Superior temporal gyrus (tissue), 1 donor: ENCODE data around the gene OGFOD3.
A peak's percentile ranks its signal among the peaks of the same experiment; 100 is the strongest.
"Not testable (repeated sequence)": the region's sequence is repeated elsewhere in the genome, so short reads cannot be mapped to it uniquely, and the experiment has no call there.

Source experiments
- DNase-seq: peaks from one replicate; pipeline ENCODE4 v3.0.0-alpha.2; 2016; ENCODE audit errors: extremely low spot score

The OGFOD3 gene

GRCh38 chr17:82351713-82352488 lies 66.5 kb downstream of the OGFOD3 start:
- DNase-seq: peak; percentile 92

- DNase-seq: no peak
Measured at GRCh38 chr17:82351254-82351712, 67.1 kb downstream of the OGFOD3 start.

GRCh38 chr17:82350182-82351030 lies 68.0 kb downstream of the OGFOD3 start:
- DNase-seq: no peak

GRCh38 chr17:82349287-82349701 lies 69.1 kb downstream of the OGFOD3 start:
- DNase-seq: no peak

GRCh38 chr17:82348866-82349265 lies 69.5 kb downstream of the OGFOD3 start:
- no peak for DNase-seq

- DNase-seq: no peak
Measured at GRCh38 chr17:82348434-82348833, 70.0 kb downstream of the OGFOD3 start.

GRCh38 chr17:82347994-82348393 lies 70.4 kb downstream of the OGFOD3 start:
- not testable (repeated sequence) for DNase-seq

- DNase-seq: no peak
Measured at GRCh38 chr17:82346342-82347300, 71.8 kb downstream of the OGFOD3 start.

GRCh38 chr17:82345151-82345976 lies 73.0 kb downstream of the OGFOD3 start:
- DNase-seq: no peak

- no peak for DNase-seq
Measured at GRCh38 chr17:82344175-82344907, 74.0 kb downstream of the OGFOD3 start.

- no peak for DNase-seq
Measured at GRCh38 chr17:82343560-82343959, 74.8 kb downstream of the OGFOD3 start.

- DNase-seq: no peak
Measured at GRCh38 chr17:82342361-82343079, 75.9 kb downstream of the OGFOD3 start.

- DNase-seq: no peak
Measured at GRCh38 chr17:82339634-82340580, 78.5 kb downstream of the OGFOD3 start.
